Esophagus muscularis mucosa (tissue), 3 donors: ENCODE measurements around the gene CNDP1.

Experiments used
- CTCF ChIP-seq, 3 experiments: fragments of 200-600 bp in 2 of 3; fragments of 450-650 bp in 1 of 3; sonication (generic) in 2 of 3; IDR thresholded peaks; one replicate each; pipeline ENCODE4 v1.5.1; 2017 to 2019; ENCODE audit warnings: antibody characterized with exemption in 3 of 3, mild to moderate bottlenecking in 2 of 3, moderate library complexity in 1 of 3
- POLR2A ChIP-seq: fragments of 450-650 bp; IDR thresholded peaks from one replicate; pipeline ENCODE4 v1.6.1; 2017; ENCODE audit warnings: antibody characterized with exemption, moderate library complexity, mild to moderate bottlenecking, low read depth
- POLR2AphosphoS5 ChIP-seq, 2 donors: sonication (generic); formaldehyde crosslinking; IDR thresholded peaks; one replicate each; pipeline ENCODE4 v1.6.1; 2017; ENCODE audit warnings: antibody characterized with exemption in 2 of 2

- TF ChIP-seq POLR2A = no peak
- TF ChIP-seq CTCF (IDR thresholded peaks at IDR 0.05) = no peak
- TF ChIP-seq POLR2AphosphoS5 (IDR thresholded peaks at IDR 0.05) = no peak
Measured at GRCh38 chr18:74610860-74611259, 76.6 kb downstream of the CNDP1 start.
